Pancreas (tissue), 10 donors: ENCODE results near the gene SPIRE2. TPM values are rescaled to one million over a fixed set of nuclear protein-coding genes. Genes with fewer than 3 reads are reported as not detected.
"Not testable (repeated sequence)": the region's sequence is repeated elsewhere in the genome, so short reads cannot be mapped to it uniquely, and the experiment has no call there.

Experiments used
- ATAC-seq, 4 donors: fragments of 200-7000 bp; cut with Tn5 transposase; one replicate each; pipeline versions ENCODE4 v1.8.0 to v1.9.1; 2020; ENCODE audit warnings: mild to moderate bottlenecking in 4 of 4, moderate library complexity in 4 of 4
- DNase-seq, 6 donors: peaks; one replicate each; pipeline ENCODE4 v3.0.0-alpha.2; 2020
- FAIRE-seq: peaks from 2 replicates; lab custom pipeline; 2012; peaks lifted over from hg19 to GRCh38; lab: Jason Lieb, UNC
- H3K27ac ChIP-seq, 4 donors: fragments of 200-600 bp; sonication (generic); 1 replicate in 3 of 4; 2 replicates in 1 of 4; pipeline versions ENCODE4 v1.5.0 to v1.8.0; 2020
- H3K27me3 ChIP-seq, 4 donors: fragments of 200-600 bp; one replicate each; pipeline ENCODE4 v1.8.0; 2021
- H3K36me3 ChIP-seq, 3 donors: fragments of 200-600 bp; sonication (generic) in 1 of 3; one replicate each; pipeline versions ENCODE4 v1.5.0 to v1.8.0; 2020 to 2021
- H3K4me1 ChIP-seq, 3 donors: fragments of 200-600 bp; one replicate each; pipeline ENCODE4 v1.8.0; 2021
- H3K4me3 ChIP-seq, 4 donors: fragments of 200-600 bp; sonication (generic) in 2 of 4; one replicate each; pipeline versions ENCODE4 v1.5.0 to v1.8.0; 2020 to 2021
- H3K9me3 ChIP-seq, 4 donors: fragments of 200-600 bp; one replicate each; pipeline ENCODE4 v1.8.0; 2021
- CTCF ChIP-seq, 4 donors: fragments of 200-600 bp; sonication (generic) in 3 of 4; IDR thresholded peaks; one replicate each; pipeline versions ENCODE4 v1.5.0 to v1.8.0; 2021; ENCODE audit warnings: antibody characterized with exemption in 4 of 4
- WGBS, 2 donors: extraction: QIAGEN DNeasy Blood & Tissue Kit; methylation state at CpG; one replicate each; pipeline ENCODE4 v1.1.7; 2013; 5-methylcytosine and 5-hydroxymethylcytosine counted together
- intact Hi-C, 3 donors: fragments of 100-400 bp; cut with DNase I; formaldehyde crosslinking; loops; one replicate each; pipeline versions ENCODE4 v1.11.1 to v1.14.2; 2022
- polyA plus RNA-seq, 2 donors: library from polyadenylated mRNA; stranded (reverse); fragments of 200-250 nt; gene quantifications; one replicate each; pipeline ENCODE4 v1.2.3, GENCODE V29; 2013
- total RNA-seq, 6 donors: library from RNA; stranded (reverse); fragmentation: NEBNext Ultra II Directional in 4 of 6; extraction: Animal tissue kit (Norgen Biotek cat#: 25700) in 4 of 6; gene quantifications; one replicate each; pipeline versions ENCODE4 v1.2.1 to v1.2.4, GENCODE V29; 2021 to 2023
- donor health status: healthy with polysubstance abuse.
- donor health status: DM: no; HTN: no; CAD: no; lungs with moderate emphysema.
- donor health status: DM: no; HTN: no; CAD: no.
- donor health status: control.
- donor health status: control.
- donor health status: Bipolar disorder and iron deficiency.
- donor health status: DM: yes; HTN: yes; CAD: no.
- donor health status: DM: no; HTN: no; CAD: no.
- donor health status: DM: no; HTN: no; CAD: no.
- donor health status: DM: yes; HTN: yes; CAD: no.

SPIRE2 gene
- total and polyA plus RNA-seq, 8 donors = 1.6 to 11.5 (median 2.8) TPM

DNA sequence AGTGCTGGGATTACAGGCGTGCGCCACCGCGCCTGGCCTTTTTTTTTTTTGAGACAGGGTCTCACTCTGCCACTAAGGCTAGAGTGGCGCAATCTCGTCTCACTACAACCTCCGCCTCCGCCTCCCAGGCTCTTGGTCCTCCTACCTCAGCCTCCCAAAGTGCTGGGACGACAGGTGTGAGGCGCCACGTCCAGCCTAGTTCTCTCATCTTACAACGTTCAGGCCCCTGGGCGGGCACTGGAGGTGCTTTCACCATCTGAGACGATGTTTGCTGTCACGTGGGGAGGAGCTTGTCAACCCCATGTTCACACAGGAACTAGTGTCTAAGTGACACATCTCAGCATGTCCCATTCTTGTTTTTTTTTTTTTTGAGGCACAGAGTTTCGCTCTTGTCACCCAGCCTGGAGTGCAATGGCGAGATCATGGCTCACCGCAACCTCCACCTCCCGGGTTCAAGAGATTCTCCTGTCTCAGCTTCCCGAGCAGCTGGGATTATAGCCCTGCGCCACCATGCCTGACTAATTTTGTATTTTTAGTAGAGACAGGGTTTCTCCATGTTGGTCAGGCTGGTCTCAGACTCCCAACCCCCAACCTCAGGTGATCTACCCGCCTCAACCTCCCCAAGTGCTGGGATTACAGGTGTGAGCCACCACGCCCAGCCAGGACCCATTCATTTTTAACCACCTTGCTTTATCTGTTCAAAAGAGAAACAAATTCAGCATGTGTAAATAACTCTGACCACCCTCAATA, 6.7 kb upstream of the SPIRE2 start:
- WGBS, 2 donors = 90 to 94% methylated on average over 23 of the region's 23 CpGs
- Histone ChIP-seq H3K27me3 (no peaks in the 10 kb centered on the region), H3K9me3 (no peaks in the 10 kb centered on the region), H3K27ac (no peak overlapping the region), H3K4me1 (peaks cover 0 to 6% (median 0%) of the 10 kb centered on the region in 3 donors), H3K4me3 (no peak overlapping the region), H3K36me3 (no peaks in the 10 kb centered on the region)
- DNase-seq (no peak), FAIRE-seq (no peak), ATAC-seq (no peak)
- intact Hi-C loops = no loop called here
- TF ChIP-seq CTCF (IDR thresholded peaks at IDR 0.05) = no peak

DNA sequence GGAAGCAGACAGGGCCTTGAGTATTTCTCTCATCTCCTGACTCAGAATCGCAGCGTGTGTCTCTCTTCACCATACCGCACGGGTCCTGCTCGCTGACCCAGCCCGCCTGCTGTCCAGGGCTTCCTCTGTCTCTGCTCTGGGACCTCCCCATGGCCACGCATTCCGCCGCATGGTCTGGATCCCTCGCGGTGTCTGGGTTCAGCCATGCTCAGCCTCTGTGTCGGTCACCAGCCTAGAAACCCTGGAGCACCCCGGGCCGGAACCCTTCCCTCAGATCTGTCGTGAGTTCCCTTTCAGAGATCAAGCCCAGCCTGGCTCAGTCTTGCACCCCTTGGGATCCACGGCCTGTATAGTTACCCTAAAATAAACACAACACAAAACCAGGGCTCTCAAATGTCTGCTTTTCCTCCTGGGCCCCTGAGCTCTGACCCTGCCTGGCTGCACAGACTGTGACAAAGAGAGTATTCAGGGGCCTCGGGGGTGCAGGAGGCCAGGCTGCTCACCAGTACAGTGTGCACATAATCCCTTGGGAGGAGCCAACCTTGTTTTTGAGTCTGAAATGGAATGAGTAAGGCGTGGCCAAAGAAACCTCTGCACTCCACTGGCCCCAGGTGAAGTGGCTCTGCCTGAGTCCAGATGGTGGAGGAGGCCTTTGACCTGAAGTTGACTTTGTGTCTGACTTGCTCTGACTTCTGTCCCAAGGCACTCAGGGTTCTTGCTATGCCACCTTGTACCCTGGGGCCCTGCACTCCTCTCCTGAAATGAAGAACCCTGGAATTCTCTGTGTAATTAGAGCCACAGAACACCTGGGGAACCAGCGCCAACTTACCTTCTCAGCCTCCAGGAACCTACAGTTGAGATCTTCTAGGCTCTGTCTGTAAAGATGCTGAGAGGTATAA, 5.8 kb upstream of the SPIRE2 start:
- FAIRE-seq = no peak
- no peak overlapping the region for H3K27ac ChIP-seq
- TF ChIP-seq CTCF (IDR thresholded peaks at IDR 0.05) = no peak
- H3K9me3 ChIP-seq = no peaks in the 10 kb centered on the region
- peaks cover 0 to 2% (median 0%) of the 10 kb centered on the region in 3 donors for H3K4me1 ChIP-seq
- H3K27me3 ChIP-seq = no peaks in the 10 kb centered on the region
- no peak overlapping the region for H3K4me3 ChIP-seq
- WGBS, 2 donors = 86% methylated on average over 19 of the region's 19 CpGs
- intact Hi-C loops = no loop called here
- H3K36me3 ChIP-seq = no peaks in the 10 kb centered on the region
- DNase-seq = no peak
- ATAC-seq = peak in 1 of 4 donors; percentile 31

GRCh38 chr16:89823087-89823823, 5.0 kb upstream of the SPIRE2 start:
- FAIRE-seq = no peak
- Histone ChIP-seq H3K27ac (no peak overlapping the region), H3K4me3 (no peak overlapping the region), H3K27me3 (no peaks in the 10 kb centered on the region), H3K4me1 (no peaks in the 10 kb centered on the region), H3K36me3 (no peaks in the 10 kb centered on the region), H3K9me3 (no peaks in the 10 kb centered on the region)
- WGBS, 2 donors = 72% methylated on average over 8 of the region's 8 CpGs
- no peak for DNase-seq
- intact Hi-C loops = no loop called here
- no peak for ATAC-seq
- no peak for TF ChIP-seq CTCF (IDR thresholded peaks at IDR 0.05)

DNA sequence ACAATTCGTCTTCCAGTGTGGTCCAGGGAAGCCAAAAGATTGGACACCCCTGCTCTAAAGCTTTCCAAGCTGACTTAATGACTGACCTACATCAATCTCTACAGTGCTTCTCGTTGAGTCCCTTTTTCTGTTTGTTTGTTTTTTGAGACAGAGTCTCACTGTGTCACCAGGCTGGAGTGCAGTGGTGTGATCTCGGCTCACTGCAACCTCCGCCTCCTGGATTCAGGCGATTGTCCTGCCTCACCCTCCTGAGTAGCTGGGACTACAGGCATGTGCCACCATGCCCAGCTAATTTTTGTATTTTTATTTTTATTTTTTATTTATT, 4.5 kb upstream of the SPIRE2 start:
- H3K36me3 ChIP-seq, H3K9me3 ChIP-seq, FAIRE-seq, ATAC-seq, intact Hi-C loops, H3K27ac ChIP-seq, H3K4me1 ChIP-seq, DNase-seq, H3K4me3 ChIP-seq, H3K27me3 ChIP-seq: not testable (repeated sequence)
- WGBS, 2 donors = 80 to 82% methylated on average over 5 of the region's 5 CpGs
